Effector memory CD8-positive, alpha-beta T cell (primary cell): Measurements from ENCODE around the gene AZIN2.
A peak's percentile ranks its signal among the peaks of the same experiment; 100 is the strongest.
"Not testable (repeated sequence)": the region's sequence is repeated elsewhere in the genome, so short reads cannot be mapped to it uniquely, and the experiment has no call there.

Source experiments
- ATAC-seq: fragments of 150-1000 bp; cut with Tn5 transposase; replicated peaks from 2 replicates; pipeline ENCODE4 v1.10.0; 2021; ENCODE audit warnings: mild to moderate bottlenecking, moderate library complexity
- DNase-seq, 3 experiments: peaks; one replicate each; pipeline ENCODE4 v3.0.0; 2021
- H3K27ac Mint-ChIP-seq, 2 donors: one replicate each; pipeline ENCODE4 v1.8.0; 2022; ENCODE audit warnings: mild to moderate bottlenecking in 2 of 2, mixed read lengths in 2 of 2, moderate library complexity in 2 of 2
- H3K27me3 Mint-ChIP-seq, 2 donors: one replicate each; pipeline ENCODE4 v1.8.0; 2022; ENCODE audit warnings: mixed read lengths in 2 of 2
- H3K36me3 Mint-ChIP-seq: one replicate; pipeline ENCODE4 v1.8.0; 2022; ENCODE audit warnings: mild to moderate bottlenecking, moderate library complexity, mixed read lengths; ENCODE audit not compliant: insufficient read depth
- H3K4me1 Mint-ChIP-seq, 2 donors: one replicate each; pipeline ENCODE4 v1.8.0; 2022; ENCODE audit warnings: low read depth in 2 of 2, mixed read lengths in 2 of 2
- H3K4me3 Mint-ChIP-seq, 2 donors: one replicate each; pipeline ENCODE4 v1.8.0; 2022; ENCODE audit warnings: mild to moderate bottlenecking in 2 of 2, mixed read lengths in 2 of 2, moderate library complexity in 2 of 2
- H3K9me3 Mint-ChIP-seq, 2 donors: one replicate each; pipeline ENCODE4 v1.8.0; 2022; ENCODE audit warnings: mixed read lengths in 2 of 2

Gene AZIN2

DNA sequence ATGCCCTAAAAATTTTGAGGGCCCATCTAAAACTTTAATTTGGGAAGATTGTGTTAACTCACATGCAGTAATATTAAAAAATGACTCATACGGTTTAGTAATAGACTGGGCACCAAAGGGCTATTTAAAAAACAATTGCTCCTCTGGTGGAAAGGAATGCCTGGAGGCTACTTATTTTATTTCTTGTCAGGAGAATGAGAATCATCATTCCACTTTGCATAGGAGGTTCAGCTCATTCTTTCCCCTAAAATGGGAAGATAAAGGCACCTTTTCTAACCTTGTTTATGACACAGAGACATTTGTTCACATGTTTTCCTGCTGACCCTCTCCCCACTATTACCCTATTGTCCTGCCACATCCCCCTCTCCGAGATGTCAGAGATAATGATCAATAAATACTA lies 12.8 kb upstream of the AZIN2 start:
- H3K36me3 Mint-ChIP-seq, DNase-seq, H3K27ac Mint-ChIP-seq, H3K4me1 Mint-ChIP-seq, ATAC-seq, H3K4me3 Mint-ChIP-seq: not testable (repeated sequence)
- H3K27me3 Mint-ChIP-seq: peaks cover 10 to 14% of the 10 kb centered on the region in 2 donors
- H3K9me3 Mint-ChIP-seq: peaks cover 7 to 12% of the 10 kb centered on the region in 2 donors

DNA sequence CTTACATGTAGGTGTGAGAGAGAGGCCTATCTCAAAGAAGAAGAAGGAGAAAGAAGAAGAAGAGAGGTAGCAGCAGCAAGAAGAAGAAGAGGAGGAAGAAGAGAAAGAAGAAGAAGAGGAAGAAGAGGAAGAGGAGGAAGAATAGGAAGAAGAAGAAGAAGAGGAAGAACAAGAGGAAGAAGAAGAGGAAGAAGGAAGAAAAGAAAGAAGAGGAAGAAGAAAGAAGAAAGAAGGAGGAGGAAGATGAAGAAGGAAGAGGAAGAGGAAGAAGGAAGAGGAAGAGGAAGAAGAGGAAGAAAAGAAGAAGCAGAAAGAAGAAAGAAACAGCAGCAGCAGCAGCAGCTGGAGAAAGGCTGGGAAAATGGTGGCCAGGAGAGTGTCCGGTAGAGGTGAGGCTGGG lies 10.3 kb upstream of the AZIN2 start:
- Mint-ChIP-seq H3K36me3 (no peaks in the 10 kb centered on the region), H3K4me3 (no peak overlapping the region), H3K27ac (no peak overlapping the region), H3K27me3 (peaks cover 10 to 14% of the 10 kb centered on the region in 2 donors), H3K4me1 (no peaks in the 10 kb centered on the region), H3K9me3 (peaks cover 0 to 1% of the 10 kb centered on the region in 2 donors)
- no peak for DNase-seq
- no peak for ATAC-seq

DNA sequence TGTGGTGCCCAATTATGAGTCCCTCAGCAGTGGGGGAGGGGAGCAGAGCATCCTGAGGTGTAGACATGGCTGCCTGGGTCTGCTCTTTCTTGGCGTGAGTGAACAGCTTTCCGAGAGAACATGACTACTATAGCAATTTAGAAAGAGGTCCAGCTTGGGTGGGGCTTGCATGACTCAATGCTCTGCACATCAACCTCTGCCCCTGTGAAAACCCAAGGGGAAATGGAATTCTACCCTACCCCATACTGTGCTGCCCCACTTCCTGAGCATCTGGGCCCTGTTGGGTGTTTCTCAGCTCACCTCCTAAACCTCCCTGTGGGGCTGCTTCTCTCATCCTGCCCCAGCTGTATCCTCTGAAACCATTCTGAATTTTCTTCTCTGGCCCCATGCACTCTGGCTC lies 8.2 kb upstream of the AZIN2 start:
- DNase-seq (no peak), ATAC-seq (no peak)
- Mint-ChIP-seq H3K4me1 (no peaks in the 10 kb centered on the region), H3K4me3 (no peak overlapping the region), H3K9me3 (peaks cover 0 to 1% of the 10 kb centered on the region in 2 donors), H3K27ac (no peak overlapping the region), H3K36me3 (no peaks in the 10 kb centered on the region), H3K27me3 (peaks cover 2 to 7% of the 10 kb centered on the region in 2 donors)

DNA sequence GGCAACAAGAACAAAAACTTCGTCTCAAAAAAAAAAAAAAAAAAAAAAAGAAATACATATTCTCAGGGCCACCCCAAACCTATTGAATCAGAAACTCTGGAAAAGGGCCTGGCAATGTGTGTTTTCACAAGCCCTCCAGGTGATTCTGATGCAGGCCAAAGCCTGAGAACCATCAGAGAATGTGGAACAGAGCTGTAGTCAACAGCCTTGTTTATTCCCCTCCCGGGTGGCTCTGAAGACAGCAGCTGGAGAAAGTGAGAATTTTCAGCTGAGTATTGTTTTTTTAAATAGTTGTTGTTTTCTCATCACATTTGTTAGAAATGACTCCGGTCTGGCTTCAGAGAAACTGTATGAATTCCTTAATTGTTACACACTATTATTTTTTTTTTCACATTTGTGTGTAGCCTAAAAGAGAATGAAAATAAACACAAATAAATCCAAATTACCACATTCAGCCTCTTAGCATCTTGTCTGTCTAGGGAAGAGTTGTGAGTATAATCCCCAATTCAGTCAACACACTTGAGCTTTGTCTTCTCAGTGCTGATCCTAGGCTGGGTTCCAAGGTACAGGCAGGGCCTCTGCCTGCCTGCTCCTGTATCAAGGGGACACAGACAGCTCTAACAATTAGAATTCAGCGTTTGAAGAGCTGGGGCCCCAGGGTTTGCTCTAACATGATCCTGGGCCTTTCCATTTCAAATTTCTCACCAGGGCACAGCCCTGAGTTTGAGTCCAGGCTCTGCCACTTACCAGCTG lies 6.6 kb upstream of the AZIN2 start:
- Mint-ChIP-seq H3K27ac (peak overlapping the region in 1 of 2 donors; percentile 49), H3K36me3 (no peaks in the 10 kb centered on the region), H3K9me3 (peaks cover 0 to 1% of the 10 kb centered on the region in 2 donors), H3K4me1 (no peaks in the 10 kb centered on the region), H3K4me3 (no peak overlapping the region), H3K27me3 (no peaks in the 10 kb centered on the region)
- no peak for DNase-seq
- ATAC-seq: no peak

DNA sequence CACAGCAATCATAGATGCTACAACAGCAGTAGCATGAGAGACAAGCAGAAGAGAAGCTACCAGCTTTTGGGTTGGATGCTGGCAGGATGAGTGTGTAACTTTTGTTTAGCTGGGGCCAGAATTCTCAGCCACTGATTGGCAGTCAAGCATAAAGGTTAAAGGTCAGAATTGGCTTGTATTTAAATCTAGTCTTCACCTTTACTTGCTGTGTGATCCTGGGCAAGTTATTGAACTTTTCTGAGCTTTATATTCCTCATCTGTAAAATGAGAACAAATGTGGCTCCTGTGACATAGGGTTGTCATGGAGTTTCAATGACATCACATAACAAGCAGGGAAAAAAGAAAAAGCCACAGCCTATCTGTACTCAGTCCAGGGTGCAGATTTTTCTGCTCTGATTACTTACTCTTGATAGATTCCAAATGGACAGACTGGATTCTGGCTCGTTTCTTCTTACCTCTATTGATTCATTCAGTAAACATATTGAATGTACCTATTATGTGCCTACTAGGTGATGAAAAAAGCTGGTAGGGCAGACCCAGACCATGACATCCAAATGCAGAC lies 2.8 kb upstream of the AZIN2 start:
- no peak for DNase-seq

DNA sequence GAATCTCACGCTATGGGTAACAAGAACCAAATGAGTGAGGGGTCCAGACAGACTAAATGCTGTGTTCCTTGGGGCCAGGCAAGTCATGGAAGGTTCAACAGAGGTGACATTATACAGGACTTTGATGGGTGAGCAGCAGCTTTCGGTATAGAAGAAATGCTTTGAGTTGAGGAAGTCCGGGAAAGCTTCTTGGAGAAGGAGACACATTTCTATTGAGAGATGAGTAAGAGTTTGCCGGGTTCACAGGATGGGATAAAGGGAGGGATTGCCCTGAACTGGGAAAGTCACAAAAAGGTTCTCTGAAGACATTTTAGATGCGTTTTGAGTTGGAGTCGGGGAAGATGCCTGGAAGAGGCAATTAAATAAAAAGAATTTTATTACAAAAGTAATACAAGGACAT lies 580 bp upstream of the AZIN2 start:
- no peak for DNase-seq
- Mint-ChIP-seq H3K36me3 (peaks cover 23% of the 10 kb centered on the region), H3K27me3 (no peaks in the 10 kb centered on the region), H3K9me3 (no peaks in the 10 kb centered on the region), H3K27ac (peak overlapping the region; percentile 87 to 93), H3K4me3 (peak overlapping the region; percentile 77 to 85), H3K4me1 (peaks cover 27 to 30% of the 10 kb centered on the region in 2 donors)
- no peak for ATAC-seq

More for the DNA sequence above, 2.8 kb upstream of the AZIN2 start:
- Mint-ChIP-seq H3K4me1 (peaks cover 22 to 26% of the 10 kb centered on the region in 2 donors), H3K36me3 (peaks cover 23% of the 10 kb centered on the region), H3K27me3 (no peaks in the 10 kb centered on the region), H3K9me3 (no peaks in the 10 kb centered on the region), H3K4me3 (no peak overlapping the region), H3K27ac (no peak overlapping the region)
- no peak for ATAC-seq

DNA sequence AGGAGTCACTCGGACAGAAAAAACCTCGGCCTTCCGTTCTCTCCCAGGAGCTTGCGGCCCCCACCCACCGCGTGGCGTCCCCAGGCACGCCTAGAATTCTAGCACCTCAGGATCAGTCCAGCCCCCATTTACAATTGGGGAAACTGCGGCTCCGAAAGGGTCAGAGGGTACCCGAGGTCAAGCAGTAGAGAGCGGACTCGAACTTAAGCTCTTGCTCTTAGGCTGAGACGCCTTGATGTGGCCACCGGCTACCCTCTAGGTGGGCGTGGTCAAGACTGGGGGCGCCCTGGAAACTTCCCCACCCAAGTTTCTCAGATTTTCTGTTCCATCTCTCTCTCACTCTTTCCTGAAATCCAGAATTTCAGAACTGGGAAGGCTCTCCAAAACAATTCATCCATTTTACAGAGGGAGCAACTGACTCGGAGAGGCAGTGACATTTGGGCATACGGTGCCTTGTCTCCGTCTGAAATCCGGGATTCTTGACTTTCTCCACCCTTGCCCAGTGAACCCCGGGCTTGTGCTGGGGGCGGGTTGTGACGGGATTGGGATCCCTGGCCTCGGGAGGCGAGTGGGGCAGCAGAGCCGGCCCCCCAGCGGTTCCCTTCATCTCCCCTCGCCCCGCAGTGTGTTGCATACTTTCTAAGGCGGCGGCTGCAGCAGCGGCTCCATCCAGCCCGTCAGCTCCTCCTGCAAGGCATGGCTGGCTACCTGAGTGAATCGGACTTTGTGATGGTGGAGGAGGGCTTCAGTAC lies 777 bp downstream of the AZIN2 start:
- Mint-ChIP-seq H3K9me3 (no peaks in the 10 kb centered on the region), H3K36me3 (peaks cover 23% of the 10 kb centered on the region), H3K27me3 (no peaks in the 10 kb centered on the region), H3K27ac (peak overlapping the region; percentile 87 to 93), H3K4me3 (peak overlapping the region; percentile 77 to 85), H3K4me1 (peaks cover 28 to 32% of the 10 kb centered on the region in 2 donors)
- no peak for ATAC-seq
- no peak for DNase-seq

DNA sequence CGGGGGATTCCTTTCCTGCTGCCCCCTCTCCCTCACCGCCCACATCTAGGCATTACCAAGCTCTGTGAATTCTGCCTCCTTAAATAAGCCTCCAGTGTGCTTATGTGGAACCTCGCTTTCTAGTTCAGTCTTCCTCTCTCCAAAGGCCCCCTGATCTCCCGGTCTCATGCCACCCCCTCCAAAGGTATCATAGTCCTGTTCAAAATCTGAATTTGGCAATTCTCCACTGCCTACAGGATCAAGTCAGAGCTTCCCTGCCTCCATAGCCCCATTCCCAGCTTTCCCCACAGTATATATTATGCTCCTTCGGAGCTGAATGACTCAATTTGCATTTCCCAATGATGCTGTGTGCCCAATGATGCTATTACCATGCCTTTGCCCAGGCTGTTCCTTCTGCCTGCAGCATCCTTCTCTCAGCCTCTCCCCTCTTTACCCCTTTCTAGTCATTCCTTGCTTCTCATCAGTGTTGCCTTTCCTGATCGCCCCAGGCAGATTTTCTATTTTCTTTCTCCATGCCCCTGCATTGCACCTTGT lies 1.7 kb downstream of the AZIN2 start:
- H3K27me3 Mint-ChIP-seq: no peaks in the 10 kb centered on the region
- H3K27ac Mint-ChIP-seq: peak overlapping the region in 1 of 2 donors; percentile 93
- DNase-seq (no peak), ATAC-seq (no peak)
- peak overlapping the region; percentile 77 to 85 for H3K4me3 Mint-ChIP-seq
- H3K4me1 Mint-ChIP-seq: peaks cover 28 to 34% of the 10 kb centered on the region in 2 donors
- no peaks in the 10 kb centered on the region for H3K9me3 Mint-ChIP-seq
- peaks cover 23% of the 10 kb centered on the region for H3K36me3 Mint-ChIP-seq

DNA sequence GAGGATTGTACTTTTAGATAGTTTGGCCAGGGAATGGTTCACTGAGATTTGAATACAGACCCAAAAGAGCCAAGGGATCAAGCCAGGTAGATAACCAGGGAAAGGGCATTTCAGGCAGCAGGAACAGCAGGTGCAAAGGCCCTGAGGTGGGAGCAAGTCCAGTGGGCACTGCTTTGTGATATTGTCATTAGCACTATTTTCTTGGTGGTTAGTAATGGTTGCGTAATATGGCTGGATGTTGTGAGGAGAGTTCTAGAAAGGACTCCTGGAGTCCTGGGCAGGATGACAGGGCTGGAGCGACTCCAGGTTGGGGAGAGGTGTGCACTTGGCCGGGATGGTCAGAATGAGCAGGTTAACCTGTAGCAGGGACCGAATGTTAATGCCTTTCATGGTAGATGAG lies 4.4 kb downstream of the AZIN2 start:
- Mint-ChIP-seq H3K4me1 (peaks cover 37 to 42% of the 10 kb centered on the region in 2 donors), H3K9me3 (no peaks in the 10 kb centered on the region), H3K4me3 (no peak overlapping the region), H3K36me3 (peaks cover 21% of the 10 kb centered on the region), H3K27ac (no peak overlapping the region), H3K27me3 (no peaks in the 10 kb centered on the region)
- ATAC-seq: no peak
- DNase-seq: no peak

DNA sequence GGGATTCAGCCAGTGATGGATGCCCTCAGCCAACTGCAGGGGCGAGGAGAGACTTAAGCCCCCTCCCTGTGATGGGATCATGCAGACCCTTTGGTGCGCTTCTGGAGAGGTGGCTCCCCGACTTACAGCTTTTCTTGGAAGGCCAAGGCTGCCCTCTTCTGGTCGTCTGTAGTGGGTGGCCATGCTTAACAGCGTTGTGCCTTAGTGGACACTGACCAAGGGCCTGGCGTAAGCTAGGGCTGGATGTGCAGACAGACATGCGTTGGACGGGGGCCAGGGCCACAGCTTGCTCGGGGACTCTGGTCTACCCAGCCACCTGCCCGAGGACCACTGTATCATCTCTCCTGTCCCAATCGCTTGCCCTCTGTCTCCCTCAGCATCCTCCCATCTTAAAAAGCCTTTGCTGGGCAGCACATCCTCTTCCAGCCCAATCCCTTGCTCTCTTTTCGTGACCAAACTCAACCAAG lies 5.5 kb downstream of the AZIN2 start:
- H3K4me1 Mint-ChIP-seq: peaks cover 32 to 39% of the 10 kb centered on the region in 2 donors
- ATAC-seq: peak; percentile 29

DNA sequence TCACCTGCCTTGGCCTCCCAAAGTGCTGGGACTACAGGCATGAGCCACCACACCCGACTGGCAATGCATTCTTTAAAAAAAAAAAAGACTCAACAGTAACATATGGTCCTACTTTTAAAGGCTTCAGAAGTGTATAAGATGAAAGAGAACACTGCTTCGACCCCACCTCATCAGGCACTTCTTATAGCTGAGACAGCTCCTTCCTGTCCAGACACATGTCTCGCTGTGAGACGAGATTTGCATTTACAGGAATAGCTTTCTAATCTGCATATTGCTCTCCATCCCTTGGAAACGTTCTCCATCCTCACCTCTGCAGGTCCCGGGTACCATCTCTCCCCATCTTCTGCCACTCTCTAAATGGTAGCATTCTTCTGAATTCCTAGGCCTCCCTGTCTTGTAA lies 6.7 kb downstream of the AZIN2 start:
- Mint-ChIP-seq H3K4me3 (no peak overlapping the region), H3K9me3 (no peaks in the 10 kb centered on the region), H3K36me3 (peaks cover under 1% of the 10 kb centered on the region), H3K4me1 (peaks cover 21 to 29% of the 10 kb centered on the region in 2 donors), H3K27ac (peak overlapping the region; percentile 7 to 11), H3K27me3 (no peaks in the 10 kb centered on the region)
- ATAC-seq: no peak
- no peak for DNase-seq

More for the DNA sequence above, 5.5 kb downstream of the AZIN2 start:
- Mint-ChIP-seq H3K27me3 (no peaks in the 10 kb centered on the region), H3K27ac (peak overlapping the region; percentile 3 to 45), H3K36me3 (peaks cover 10% of the 10 kb centered on the region), H3K9me3 (no peaks in the 10 kb centered on the region), H3K4me3 (no peak overlapping the region)
- DNase-seq: peak in 1 of 3 experiments; percentile 23

DNA sequence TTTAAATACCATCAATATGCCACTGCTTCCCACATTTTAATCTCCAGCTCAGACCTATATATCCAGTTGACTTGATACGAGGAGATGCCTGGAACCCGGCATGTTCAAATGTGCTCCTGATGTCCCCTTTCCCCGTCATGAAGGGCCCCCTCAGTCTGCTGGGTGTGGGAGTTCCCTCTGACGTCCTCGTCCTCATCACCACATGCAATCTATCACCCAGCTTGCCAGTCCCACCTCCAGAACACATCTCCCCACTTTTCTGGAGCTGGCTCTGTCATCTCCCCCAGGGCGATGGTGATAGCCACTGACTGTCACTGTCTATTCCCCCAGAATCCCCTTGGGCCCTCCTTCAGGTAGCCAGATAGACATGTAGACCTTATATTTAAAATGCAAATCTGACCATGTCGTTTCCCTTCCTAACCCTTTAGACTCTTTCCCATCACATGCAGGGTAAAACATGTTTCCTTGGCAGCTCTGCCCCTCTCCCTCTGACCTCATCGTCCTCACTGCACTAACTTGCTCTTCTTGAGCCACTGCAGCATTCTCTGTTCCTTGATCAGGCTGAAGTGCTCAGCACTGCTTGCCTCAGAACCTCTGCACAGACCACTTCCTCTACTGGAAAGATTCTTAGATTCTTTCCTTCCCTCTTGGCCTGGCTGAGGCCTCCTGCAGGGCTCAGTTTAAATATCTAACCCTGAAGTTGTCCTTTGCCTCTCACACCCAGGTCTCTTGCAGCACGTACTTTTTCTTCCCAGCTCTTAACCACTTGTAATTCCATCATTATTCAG lies 7.4 kb downstream of the AZIN2 start:
- Mint-ChIP-seq H3K9me3 (no peaks in the 10 kb centered on the region), H3K27ac (peak overlapping the region; percentile 7 to 11), H3K27me3 (no peaks in the 10 kb centered on the region), H3K36me3 (no peaks in the 10 kb centered on the region), H3K4me3 (peak overlapping the region in 1 of 2 donors; percentile 2), H3K4me1 (peaks cover 17 to 24% of the 10 kb centered on the region in 2 donors)
- DNase-seq: no peak
- ATAC-seq: peak; percentile 73

DNA sequence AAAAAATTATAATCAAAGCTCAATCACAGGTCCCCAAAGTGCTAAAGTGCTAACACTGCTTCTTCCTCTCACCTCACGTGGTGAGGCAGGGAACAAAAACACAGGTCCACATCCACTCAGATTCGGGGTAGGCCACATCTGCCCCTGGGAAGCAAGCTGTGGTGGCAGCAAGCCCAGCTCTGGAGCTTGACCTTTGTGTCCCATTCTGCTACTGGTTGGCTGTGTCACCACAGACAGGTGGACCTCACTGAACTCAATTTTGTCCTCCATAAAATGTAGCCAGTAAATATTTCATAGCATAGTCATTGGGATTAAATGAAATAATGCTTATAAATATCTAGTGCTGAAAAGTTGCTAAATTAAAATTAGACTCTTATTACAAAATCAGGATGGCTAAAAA lies 8.5 kb downstream of the AZIN2 start:
- H3K27me3 Mint-ChIP-seq: no peaks in the 10 kb centered on the region
- H3K4me3 Mint-ChIP-seq: no peak overlapping the region
- no peak for DNase-seq
- peaks cover 16 to 21% of the 10 kb centered on the region in 2 donors for H3K4me1 Mint-ChIP-seq
- no peaks in the 10 kb centered on the region for H3K36me3 Mint-ChIP-seq
- ATAC-seq: no peak
- no peaks in the 10 kb centered on the region for H3K9me3 Mint-ChIP-seq
- no peak overlapping the region for H3K27ac Mint-ChIP-seq
